ENCODE data around the gene VAX1. TPM values are rescaled to one million over a fixed set of nuclear protein-coding genes. Genes with fewer than 3 reads are reported as not detected.

The VAX1 gene
- total RNA-seq, 1 experiment from 2014 or later, result not detected

- WGBS (ENCODE audit: extremely low coverage, insufficient read length, low lambda C conversion rate), result no CpG with 5 or more reads among the region's 6 CpGs
- peak overlapping the region; percentile 21 to 67; a peak in 4 of 5 replicates for H3K4me3 Mint-ChIP-seq
- H4K8ac ChIP-seq (replicated peaks; ENCODE audit: insufficient read length, low read depth, low read length), result no peak overlapping the region
- H3T11ph ChIP-seq (ENCODE audit: low read length), result no peak overlapping the region
- H2BK12ac ChIP-seq (ENCODE audit: insufficient read length, low read depth, low read length), result no peak overlapping the region
- H4K91ac ChIP-seq (ENCODE audit: insufficient read length, low read depth, low read length), result no peak overlapping the region
- H3K9ac ChIP-seq (ENCODE audit: extremely low read depth, insufficient read length, low read length), result no peak overlapping the region
- peaks cover 93% of the 10 kb centered on the region for H3K27me3 ChIP-seq (ENCODE audit: insufficient read depth, low read length)
- no peak overlapping the region for H3K23ac ChIP-seq (ENCODE audit: insufficient read length, low read depth, low read length)
- H3K18ac ChIP-seq (ENCODE audit: insufficient read length, low read depth, low read length), result no peak overlapping the region
- H3K9me3 Mint-ChIP-seq, result peaks cover 0 to 5% of the 10 kb centered on the region in 2 experiments; a peak in 3 of 5 replicates
- H3K23me2 ChIP-seq (ENCODE audit: insufficient read length, low read depth, low read length, poor library complexity, severe bottlenecking), result peaks cover 5% of the 10 kb centered on the region
- H4K20me1 ChIP-seq (ENCODE audit: control insufficient read depth, insufficient read depth, insufficient read length), result no peaks in the 10 kb centered on the region
- no peak for DNase-seq
- TF ChIP-seq, protein P1, sequence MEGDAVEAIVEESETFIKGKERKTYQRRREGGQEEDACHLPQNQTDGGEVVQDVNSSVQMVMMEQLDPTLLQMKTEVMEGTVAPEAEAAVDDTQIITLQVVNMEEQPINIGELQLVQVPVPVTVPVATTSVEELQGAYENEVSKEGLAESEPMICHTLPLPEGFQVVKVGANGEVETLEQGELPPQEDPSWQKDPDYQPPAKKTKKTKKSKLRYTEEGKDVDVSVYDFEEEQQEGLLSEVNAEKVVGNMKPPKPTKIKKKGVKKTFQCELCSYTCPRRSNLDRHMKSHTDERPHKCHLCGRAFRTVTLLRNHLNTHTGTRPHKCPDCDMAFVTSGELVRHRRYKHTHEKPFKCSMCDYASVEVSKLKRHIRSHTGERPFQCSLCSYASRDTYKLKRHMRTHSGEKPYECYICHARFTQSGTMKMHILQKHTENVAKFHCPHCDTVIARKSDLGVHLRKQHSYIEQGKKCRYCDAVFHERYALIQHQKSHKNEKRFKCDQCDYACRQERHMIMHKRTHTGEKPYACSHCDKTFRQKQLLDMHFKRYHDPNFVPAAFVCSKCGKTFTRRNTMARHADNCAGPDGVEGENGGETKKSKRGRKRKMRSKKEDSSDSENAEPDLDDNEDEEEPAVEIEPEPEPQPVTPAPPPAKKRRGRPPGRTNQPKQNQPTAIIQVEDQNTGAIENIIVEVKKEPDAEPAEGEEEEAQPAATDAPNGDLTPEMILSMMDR (conservative IDR thresholded peaks at IDR 0.05), result no peak
- H3K27ac ChIP-seq (ENCODE audit: insufficient read length, low read depth, low read length), result no peak overlapping the region
- H3K4me2 ChIP-seq (ENCODE audit: insufficient read depth, insufficient read length, low read length), result peak overlapping the region; percentile 2
- no peaks in the 10 kb centered on the region for H3K4me1 ChIP-seq (ENCODE audit: insufficient read depth, low read length)
- H3K36me3 Mint-ChIP-seq (ENCODE audit: insufficient read depth in 1 of 3, low read depth in 3 of 3), result peaks cover 0 to 2% (median 0%) of the 10 kb centered on the region in 3 experiments; a peak in 3 of 7 replicates
- no peak overlapping the region for H3K27ac Mint-ChIP-seq
- H3K79me2 ChIP-seq (ENCODE audit: insufficient read depth, low read length), result no peaks in the 10 kb centered on the region
- H2AK5ac ChIP-seq (ENCODE audit: insufficient read length, low read length), result no peak overlapping the region
- no peak overlapping the region for H2BK5ac ChIP-seq (ENCODE audit: insufficient read length, low read length)
- no peak overlapping the region for H3K14ac ChIP-seq (ENCODE audit: insufficient read depth, low read length)
- H2BK20ac ChIP-seq (ENCODE audit: low read depth, low read length, poor library complexity, severe bottlenecking), result no peak overlapping the region
- H2BK15ac ChIP-seq (ENCODE audit: low read depth, low read length), result no peak overlapping the region
- H3K79me1 ChIP-seq (ENCODE audit: insufficient read depth, low read depth, low read length, poor library complexity, severe bottlenecking), result no peaks in the 10 kb centered on the region
- no peak overlapping the region for H3K4ac ChIP-seq (ENCODE audit: low read depth, low read length)
- no peak overlapping the region for H2AFZ ChIP-seq (ENCODE audit: low read length)
- H3K27me3 Mint-ChIP-seq (ENCODE audit: low read depth), result peaks cover 97% of the 10 kb centered on the region
- no peak overlapping the region for H4K5ac ChIP-seq (ENCODE audit: insufficient read length, low read depth, low read length)
- no peak overlapping the region for H3K56ac ChIP-seq (ENCODE audit: insufficient read length, low read depth, low read length)
- no peaks in the 10 kb centered on the region for H3K9me3 ChIP-seq (ENCODE audit: control insufficient read depth, low read depth, low read length)
- H3K4me1 Mint-ChIP-seq, result peaks cover 40 to 60% of the 10 kb centered on the region in 2 experiments
- no peak overlapping the region for H2BK120ac ChIP-seq (ENCODE audit: low read depth, low read length, poor library complexity, severe bottlenecking)
Measured at GRCh38 chr10:117135026-117135372, 3.1 kb downstream of the VAX1 start.
